SK-N-SH (cell line): ENCODE measurements around the gene PRSS8. TPM values are rescaled to one million over a fixed set of nuclear protein-coding genes. Genes with fewer than 3 reads are reported as not detected.

Source experiments
- CTCF ChIA-PET: fragments of 300-600, 350-600 bp; formaldehyde crosslinking; extraction: SDS; loops from one replicate; lab custom pipeline; 2021; lab: Yijun Ruan, JAX
- POLR2A ChIA-PET: fragments of 350-600 bp; sonication (Branson Sonifier 250); formaldehyde crosslinking; extraction: SDS; loops from one replicate; lab custom pipeline; 2020; ENCODE audit warnings: antibody characterized with exemption, inconsistent platforms; lab: Yijun Ruan, JAX
- DNase-seq: peaks from one replicate; pipeline ENCODE4 v3.0.0; 2012
- H2AFZ ChIP-seq: fragments of 200-600 bp; sonication (generic); 2 replicates; pipeline ENCODE4 v1.8.1; 2016; ENCODE audit warnings: antibody characterized with exemption, mild to moderate bottlenecking, low read depth
- H3F3A ChIP-seq: fragments of 200-600 bp; sonication (generic); replicated peaks from 2 replicates; pipeline ENCODE3; 2016; ENCODE audit warnings: antibody characterized with exemption, mild to moderate bottlenecking; ENCODE audit not compliant: insufficient read depth
- H3K27ac ChIP-seq, 2 experiments: fragments of 200-500 bp in 1 of 2; fragments of 200-600 bp in 1 of 2; sonication (Bioruptor generic) in 1 of 2; sonication (generic), shearing (Covaris generic) in 1 of 2; 2 replicates each; pipeline versions ENCODE4 v1.5.1 to v1.6.1; 2014 to 2016; ENCODE audit warnings: low read depth in 2 of 2, inconsistent platforms in 1 of 2, low read length in 1 of 2, mild to moderate bottlenecking in 1 of 2, mixed read lengths in 1 of 2
- H3K27me3 ChIP-seq: fragments of 200-600 bp; sonication (generic), shearing (Covaris generic); 2 replicates; pipeline ENCODE4 v1.6.1; 2016; ENCODE audit warnings: mixed run types; ENCODE audit not compliant: insufficient read depth
- H3K36me3 ChIP-seq, 2 experiments: fragments of 200-500 bp in 1 of 2; fragments of 200-600 bp in 1 of 2; sonication (Bioruptor generic) in 1 of 2; sonication (generic) in 1 of 2; replicated peaks in 1 of 2; 2 replicates each; pipeline versions ENCODE3 to v1.5.1; 2014 to 2016; ENCODE audit warnings: low read length in 1 of 2, mild to moderate bottlenecking in 1 of 2; ENCODE audit not compliant: insufficient read depth in 2 of 2, control insufficient read depth in 1 of 2
- H3K4me1 ChIP-seq, 2 experiments: fragments of 200-500 bp in 1 of 2; fragments of 200-600 bp in 1 of 2; sonication (Bioruptor generic) in 1 of 2; sonication (generic), shearing (Covaris generic) in 1 of 2; 2 replicates each; pipeline versions ENCODE4 v1.5.1 to v1.6.1; 2014 to 2016; ENCODE audit warnings: low read depth in 1 of 2, low read length in 1 of 2, mixed run types in 1 of 2; ENCODE audit not compliant: insufficient read depth in 2 of 2, control insufficient read depth in 1 of 2
- H3K4me2 ChIP-seq: fragments of 200-600 bp; sonication (generic), shearing (Covaris generic); 2 replicates; pipeline ENCODE4 v1.6.1; 2017; ENCODE audit warnings: mixed run types
- H3K4me3 ChIP-seq, 2 experiments: fragments of 200-500 bp in 1 of 2; fragments of 200-600 bp in 1 of 2; sonication (Bioruptor generic) in 1 of 2; sonication (generic), shearing (Covaris generic) in 1 of 2; 2 replicates each; pipeline versions ENCODE4 v1.5.1 to v1.8.1; 2014 to 2016; ENCODE audit warnings: low read depth in 2 of 2, inconsistent platforms in 1 of 2, low read length in 1 of 2, mild to moderate bottlenecking in 1 of 2, mixed read lengths in 1 of 2, moderate library complexity in 1 of 2
- H3K79me2 ChIP-seq: fragments of 200-600 bp; sonication (generic); 2 replicates; pipeline ENCODE4 v1.8.1; 2017; ENCODE audit warnings: mild to moderate bottlenecking; ENCODE audit not compliant: insufficient read depth
- H3K9ac ChIP-seq: fragments of 200-600 bp; sonication (generic); 2 replicates; pipeline ENCODE4 v1.6.1; 2017; ENCODE audit warnings: mixed run types
- H3K9me2 ChIP-seq: fragments of 200-600 bp; sonication (generic); 2 replicates; pipeline ENCODE4 v1.6.1; 2017; ENCODE audit warnings: mixed run types
- H3K9me3 ChIP-seq: fragments of 200-600 bp; sonication (generic); 2 replicates; pipeline ENCODE4 v1.6.1; 2017; ENCODE audit warnings: mixed run types, mild to moderate bottlenecking, moderate library complexity
- H4K20me1 ChIP-seq: fragments of 200-600 bp; sonication (generic); 2 replicates; pipeline ENCODE4 v1.6.1; 2017; ENCODE audit warnings: mild to moderate bottlenecking, mixed run types; ENCODE audit not compliant: insufficient read depth
- CHD2 ChIP-seq: fragments of 150-350 bp; IDR thresholded peaks from 2 replicates; pipeline ENCODE4 v1.6.1; 2018; ENCODE audit warnings: low read length; ENCODE audit not compliant: partially characterized antibody
- CTCF ChIP-seq: fragments of 200-600 bp; sonication (generic); IDR thresholded peaks from 2 replicates; pipeline ENCODE4 v1.6.1; 2017; ENCODE audit warnings: antibody characterized with exemption, mild to moderate bottlenecking, moderate library complexity
- ELF1 ChIP-seq: IDR thresholded peaks from 2 replicates; pipeline ENCODE4 v1.4.0; 2012
- EZH2phosphoT487 ChIP-seq: fragments of 200-600 bp; sonication (generic); IDR thresholded peaks from 2 replicates; pipeline ENCODE4 v1.6.1; 2017; ENCODE audit warnings: low read depth, mixed run types, mild to moderate bottlenecking, antibody characterized with exemption, moderate library complexity, borderline replicate concordance
- FOXM1 ChIP-seq: IDR thresholded peaks from 2 replicates; pipeline ENCODE4 v1.4.0; 2012; ENCODE audit warnings: low read depth, mild to moderate bottlenecking
- GATA2 ChIP-seq: sonication (generic); formaldehyde crosslinking; IDR thresholded peaks from 2 replicates; pipeline ENCODE4 v1.5.0; 2020; ENCODE audit warnings: mild to moderate bottlenecking, missing genetic modification reagents
- IRF3 ChIP-seq: fragments of 150-350 bp; IDR thresholded peaks from 2 replicates; pipeline ENCODE4 v1.6.1; 2016; ENCODE audit warnings: mild to moderate bottlenecking, low read depth, low read length
- MAX ChIP-seq: IDR thresholded peaks from 2 replicates; pipeline ENCODE4 v1.4.0; 2012; ENCODE audit warnings: low read depth
- RAD21 ChIP-seq: IDR thresholded peaks from 2 replicates; pipeline ENCODE4 v1.6.1; 2012; ENCODE audit warnings: mild to moderate bottlenecking, low read length
- RFX5 ChIP-seq: IDR thresholded peaks from 2 replicates; pipeline ENCODE4 v1.6.1; 2012; ENCODE audit warnings: mild to moderate bottlenecking, improper control_type of control experiment, low read length
- RXRA ChIP-seq: IDR thresholded peaks from 2 replicates; pipeline ENCODE4 v1.4.0; 2012; ENCODE audit warnings: low read depth, mild to moderate bottlenecking, borderline replicate concordance
- TAF1 ChIP-seq: IDR thresholded peaks from 2 replicates; pipeline ENCODE4 v1.6.1; 2012; ENCODE audit warnings: low read depth, mild to moderate bottlenecking, low read length, moderate library complexity, borderline replicate concordance
- WGBS: methylation state at CpG from one replicate; pipeline ENCODE4 v1.1.6; 2017; ENCODE audit warnings: low lambda C conversion rate; 5-methylcytosine and 5-hydroxymethylcytosine counted together
- polyA plus RNA-seq, 3 experiments: library from polyadenylated mRNA; depleted of rRNA; stranded (reverse); fragments of >200 nt; gene quantifications; 2 replicates each; pipeline ENCODE4 v1.2.3, GENCODE V29; 2012

The PRSS8 gene
- polyA plus RNA-seq, 1 of the 3 experiments (the other 2 are of a cell fraction), result 0.07 TPM

GRCh38 chr16:31085411-31085810, 50.1 kb downstream of the PRSS8 start:
- no peak overlapping the region for H3K27ac ChIP-seq
- H3K4me2 ChIP-seq, result no peak overlapping the region
- POLR2A ChIA-PET, result interaction anchor here (1.2 to 2.1 kb wide), 3 partner anchors 9 to 32 kb away, joined by 5 to 8 read pairs (median 5); partner anchors contain the start of genes KAT8, ZNF646 and ZNF668

More at GRCh38 chr16:31085411-31085810, 50.1 kb downstream of the PRSS8 start:
- peaks cover 35% of the 10 kb centered on the region; the same call in 1 of the 2 replicates for H3K79me2 ChIP-seq
- TF ChIP-seq CHD2 (no peak), EZH2phosphoT487 (no peak), ELF1 (no peak), IRF3 (no peak), RAD21 (no peak), RFX5 (no peak), CTCF (no peak), TAF1 (no peak), FOXM1 (no peak), MAX (no peak), GATA2 (CRISPR knock-in tag) (no peak), RXRA (no peak)
- H3F3A ChIP-seq, result no peaks in the 10 kb centered on the region
- H3K9me2 ChIP-seq, result no peaks in the 10 kb centered on the region
- H4K20me1 ChIP-seq, result peaks cover 8% of the 10 kb centered on the region; the same call in 1 of the 2 replicates
- no peak overlapping the region for H3K9ac ChIP-seq
- H3K4me1 ChIP-seq, result peaks cover 0 to 1% of the 10 kb centered on the region in 2 experiments; a peak in 2 of 4 replicates
- peaks cover 16 to 43% of the 10 kb centered on the region in 2 experiments for H3K36me3 ChIP-seq
- no peak overlapping the region for H2AFZ ChIP-seq
- no peak for DNase-seq
- 87% methylated on average over 8 of the region's 8 CpGs for WGBS
- no peaks in the 10 kb centered on the region for H3K9me3 ChIP-seq
- H3K27me3 ChIP-seq, result no peaks in the 10 kb centered on the region
- CTCF ChIA-PET, result interaction anchor here (3.0 kb wide), 1 partner anchor 57 kb away, joined by 12 read pairs; no protein-coding TSS in a partner anchor
- no peak overlapping the region for H3K4me3 ChIP-seq
